Progenitor cell of endocrine pancreas (in vitro differentiated cells): ENCODE results near the gene SEMA4D. TPM values are rescaled to one million over a fixed set of nuclear protein-coding genes. Genes with fewer than 3 reads are reported as not detected.

Source experiments
- DNase-seq: peaks from one replicate; pipeline ENCODE4 v3.0.0; 2021; ENCODE audit warnings: low spot score; ENCODE audit not compliant: unreplicated experiment
- H3K27ac Mint-ChIP-seq: 2 replicates; pipeline ENCODE4 v1.8.0; 2021; ENCODE audit warnings: mild to moderate bottlenecking, moderate library complexity, mixed read lengths
- H3K27me3 Mint-ChIP-seq: 2 replicates; pipeline ENCODE4 v1.8.0; 2021; ENCODE audit warnings: mixed read lengths
- H3K36me3 Mint-ChIP-seq: 2 replicates; pipeline ENCODE4 v1.8.0; 2022; ENCODE audit warnings: mixed read lengths; ENCODE audit not compliant: insufficient read depth
- H3K4me1 Mint-ChIP-seq: 2 replicates; pipeline ENCODE4 v1.8.0; 2021; ENCODE audit warnings: low read depth, mixed read lengths
- H3K4me3 Mint-ChIP-seq: 2 replicates; pipeline ENCODE4 v1.8.0; 2021; ENCODE audit warnings: low read depth, mild to moderate bottlenecking, moderate library complexity, mixed read lengths
- H3K9me3 Mint-ChIP-seq: 2 replicates; pipeline ENCODE4 v1.8.0; 2021; ENCODE audit warnings: low read depth, mixed read lengths
- total RNA-seq: library from RNA; stranded (reverse); gene quantifications from 2 replicates; pipeline ENCODE4 v1.2.1, GENCODE V29; 2021
- TF ChIP-seq, protein P1 (sequence below): fragments of 200-600 bp; sonication (generic); IDR thresholded peaks from one replicate; pipeline ENCODE4 v1.5.0; 2021; ENCODE audit warnings: antibody characterized with exemption, mild to moderate bottlenecking; ENCODE audit not compliant: unreplicated experiment

The SEMA4D gene
- total RNA-seq, 1 donor from 2014 or later, result 63.1 TPM

DNA sequence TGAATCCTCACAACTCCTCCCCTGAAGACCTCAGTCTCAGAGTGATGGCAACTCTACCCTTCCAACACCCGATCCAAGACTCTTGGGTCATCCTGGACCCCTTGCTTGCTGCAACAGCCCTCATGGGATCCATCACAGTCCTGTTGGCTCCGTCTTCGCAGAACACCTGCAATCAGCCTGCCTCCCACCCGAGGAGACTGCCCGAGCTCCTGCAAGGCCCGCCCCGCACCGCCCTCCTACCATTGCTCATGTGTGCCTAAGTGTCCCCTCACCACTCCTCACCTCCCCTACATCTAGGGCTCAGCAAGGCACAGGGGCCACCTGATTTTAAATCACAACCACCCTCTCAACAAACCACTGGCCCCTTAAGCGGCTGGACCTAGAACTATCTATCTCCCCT is 5.3 kb downstream of the SEMA4D start:
- no peak for DNase-seq
- H3K4me1 Mint-ChIP-seq, result peaks cover 39% of the 10 kb centered on the region
- no peaks in the 10 kb centered on the region for H3K36me3 Mint-ChIP-seq
- H3K9me3 Mint-ChIP-seq, result peaks cover 5% of the 10 kb centered on the region
- no peak overlapping the region for H3K4me3 Mint-ChIP-seq
- H3K27ac Mint-ChIP-seq, result no peak overlapping the region
- no peaks in the 10 kb centered on the region for H3K27me3 Mint-ChIP-seq
- TF ChIP-seq, protein P1, sequence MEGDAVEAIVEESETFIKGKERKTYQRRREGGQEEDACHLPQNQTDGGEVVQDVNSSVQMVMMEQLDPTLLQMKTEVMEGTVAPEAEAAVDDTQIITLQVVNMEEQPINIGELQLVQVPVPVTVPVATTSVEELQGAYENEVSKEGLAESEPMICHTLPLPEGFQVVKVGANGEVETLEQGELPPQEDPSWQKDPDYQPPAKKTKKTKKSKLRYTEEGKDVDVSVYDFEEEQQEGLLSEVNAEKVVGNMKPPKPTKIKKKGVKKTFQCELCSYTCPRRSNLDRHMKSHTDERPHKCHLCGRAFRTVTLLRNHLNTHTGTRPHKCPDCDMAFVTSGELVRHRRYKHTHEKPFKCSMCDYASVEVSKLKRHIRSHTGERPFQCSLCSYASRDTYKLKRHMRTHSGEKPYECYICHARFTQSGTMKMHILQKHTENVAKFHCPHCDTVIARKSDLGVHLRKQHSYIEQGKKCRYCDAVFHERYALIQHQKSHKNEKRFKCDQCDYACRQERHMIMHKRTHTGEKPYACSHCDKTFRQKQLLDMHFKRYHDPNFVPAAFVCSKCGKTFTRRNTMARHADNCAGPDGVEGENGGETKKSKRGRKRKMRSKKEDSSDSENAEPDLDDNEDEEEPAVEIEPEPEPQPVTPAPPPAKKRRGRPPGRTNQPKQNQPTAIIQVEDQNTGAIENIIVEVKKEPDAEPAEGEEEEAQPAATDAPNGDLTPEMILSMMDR, result no peak

DNA sequence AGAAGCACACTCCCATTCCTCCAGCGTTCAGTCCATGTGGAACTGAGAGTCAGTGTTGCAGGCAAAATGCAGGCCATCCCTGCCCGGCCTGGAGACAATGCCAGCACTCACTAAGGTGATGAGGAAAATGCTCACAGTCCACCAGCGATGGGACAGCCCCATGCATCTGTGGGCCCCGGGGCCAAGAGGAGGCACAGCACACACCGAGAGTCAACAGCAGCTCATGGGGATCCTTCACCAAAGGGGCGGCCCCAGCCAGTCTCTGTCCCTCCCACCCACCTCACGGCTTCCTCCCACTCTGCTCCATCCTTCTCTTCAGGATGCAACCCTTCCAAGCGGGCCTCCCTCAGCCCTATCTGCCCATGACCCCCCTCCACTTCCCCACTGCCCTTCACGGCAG is 6.2 kb downstream of the SEMA4D start:
- no peak for DNase-seq
- Mint-ChIP-seq H3K27me3 (no peaks in the 10 kb centered on the region), H3K4me1 (peaks cover 37% of the 10 kb centered on the region), H3K36me3 (no peaks in the 10 kb centered on the region), H3K4me3 (no peak overlapping the region), H3K9me3 (peaks cover 5% of the 10 kb centered on the region), H3K27ac (no peak overlapping the region)
- TF ChIP-seq, protein P1, result no peak

DNA sequence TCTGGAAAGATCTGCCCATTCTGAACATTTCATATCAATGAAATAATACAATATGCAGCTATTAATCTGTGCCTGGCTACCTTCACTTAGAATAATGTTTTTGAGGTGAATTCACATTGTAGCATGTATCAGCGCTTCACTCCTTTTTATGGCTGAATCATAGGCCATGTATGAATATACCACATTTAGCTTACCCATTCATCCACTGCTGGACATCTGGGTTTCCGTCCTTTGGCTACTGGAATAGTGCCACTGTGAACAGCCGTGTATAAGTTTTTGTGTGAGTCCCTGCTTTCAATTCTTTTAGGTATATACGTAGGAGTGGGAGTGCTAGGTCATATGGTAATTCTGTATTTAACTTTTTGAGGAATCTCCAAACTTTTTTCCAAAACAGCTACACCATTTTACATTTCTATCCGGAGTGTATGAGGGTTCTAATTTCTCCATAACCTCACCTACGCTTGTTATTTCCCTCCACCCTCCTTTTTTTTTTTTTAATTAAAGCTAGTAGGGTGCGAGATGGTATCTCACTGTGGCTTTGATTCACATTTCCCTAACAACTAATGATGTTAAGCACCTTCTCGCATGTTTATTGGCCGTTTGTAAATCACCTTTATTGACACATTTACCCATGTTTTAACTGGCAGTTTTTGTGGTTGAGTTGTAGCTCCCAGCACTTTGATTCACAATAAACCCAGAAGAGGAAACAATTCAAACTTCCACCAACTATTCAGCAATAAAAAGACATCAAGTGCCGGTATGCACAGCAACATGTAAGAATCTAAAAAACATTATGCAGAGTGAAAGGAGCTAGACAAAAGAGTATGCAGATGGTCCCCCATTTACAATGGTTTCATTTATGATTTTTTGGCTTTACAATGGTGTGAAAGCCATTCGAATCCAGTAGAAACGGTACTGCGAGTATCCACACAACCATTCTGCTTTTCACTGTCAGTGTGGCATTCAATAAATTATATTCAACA is 8.1 kb downstream of the SEMA4D start:
- Mint-ChIP-seq H3K27ac (no peak overlapping the region), H3K4me3 (no peak overlapping the region), H3K36me3 (peaks cover 1% of the 10 kb centered on the region), H3K9me3 (peaks cover 8% of the 10 kb centered on the region), H3K4me1 (peaks cover 24% of the 10 kb centered on the region), H3K27me3 (no peaks in the 10 kb centered on the region)
- TF ChIP-seq, protein P1, result no peak
- DNase-seq, result no peak

DNA sequence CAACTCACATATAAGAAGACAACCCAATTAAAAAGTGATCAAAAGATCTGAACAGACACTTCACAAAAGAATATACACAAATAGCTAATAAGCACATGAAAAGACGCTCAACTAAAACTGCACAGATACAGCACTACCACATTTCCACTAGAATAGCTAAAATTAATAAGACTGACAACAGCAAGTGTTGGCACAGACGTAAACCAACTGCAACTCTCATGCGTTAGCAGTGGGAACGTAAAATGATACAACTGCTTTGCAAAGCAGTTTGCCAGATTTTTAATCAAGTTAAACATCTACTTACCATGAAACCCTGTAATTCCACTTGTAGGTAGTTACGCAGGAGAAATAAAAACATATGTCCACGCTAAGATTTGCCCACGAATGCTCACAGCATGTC is 9.0 kb downstream of the SEMA4D start:
- TF ChIP-seq, protein P1, result no peak
- H3K4me3 Mint-ChIP-seq, result no peak overlapping the region
- H3K4me1 Mint-ChIP-seq, result peaks cover 16% of the 10 kb centered on the region
- no peak overlapping the region for H3K27ac Mint-ChIP-seq
- peaks cover 1% of the 10 kb centered on the region for H3K36me3 Mint-ChIP-seq
- H3K9me3 Mint-ChIP-seq, result peaks cover 8% of the 10 kb centered on the region
- H3K27me3 Mint-ChIP-seq, result no peaks in the 10 kb centered on the region
- no peak for DNase-seq

DNA sequence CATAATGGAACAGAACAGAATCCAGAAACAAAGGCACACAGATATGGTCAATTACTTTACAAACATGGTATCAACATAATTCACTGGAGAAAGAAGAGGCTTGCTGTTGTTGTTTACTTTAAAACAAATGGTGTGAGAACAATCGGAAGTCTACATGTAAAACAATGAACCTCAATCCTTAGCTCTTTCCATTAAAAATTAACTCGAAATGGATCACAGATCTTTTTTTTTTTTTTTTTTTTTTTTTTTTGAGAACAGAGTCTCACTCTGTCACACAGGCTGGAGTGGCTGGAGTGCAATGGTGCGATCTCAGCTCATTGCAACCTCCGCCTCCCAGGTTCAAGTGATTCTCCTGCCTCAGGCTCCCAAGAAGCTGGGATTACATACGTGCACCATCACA is 9.8 kb downstream of the SEMA4D start:
- Mint-ChIP-seq H3K4me3 (no peak overlapping the region), H3K9me3 (peaks cover 8% of the 10 kb centered on the region), H3K27me3 (no peaks in the 10 kb centered on the region), H3K4me1 (peaks cover 9% of the 10 kb centered on the region), H3K27ac (peak overlapping the region; percentile 23), H3K36me3 (peaks cover 1% of the 10 kb centered on the region)
- no peak for DNase-seq
- TF ChIP-seq, protein P1, result no peak
